Natural killer cell (primary cell): ENCODE results near the gene ZKSCAN3. TPM values are rescaled to one million over a fixed set of nuclear protein-coding genes. Genes with fewer than 3 reads are reported as not detected.

Experiments
- ATAC-seq, 3 donors: fragments of 150-1000 bp in 2 of 3; fragments of 200-7000 bp in 1 of 3; cut with Tn5 transposase; 1 replicate in 1 of 3; 2 replicates in 2 of 3; pipeline ENCODE4 v1.10.0; 2021; ENCODE audit warnings: mild to moderate bottlenecking in 2 of 3, moderate library complexity in 2 of 3
- DNase-seq, 2 donors: peaks; one replicate each; pipeline versions ENCODE4 v3.0.0 to v3.0.0-alpha.2; 2013 to 2021; ENCODE audit warnings: mixed read lengths in 1 of 2
- H3K27ac ChIP-seq: one replicate; pipeline ENCODE4 v1.5.1; 2013; ENCODE audit warnings: mild to moderate bottlenecking, low read length
- H3K27me3 ChIP-seq: one replicate; pipeline ENCODE4 v1.6.1; 2013; ENCODE audit warnings: low read length; ENCODE audit not compliant: control insufficient read depth, insufficient read depth
- H3K36me3 ChIP-seq: one replicate; pipeline ENCODE4 v1.6.1; 2013; ENCODE audit warnings: low read length; ENCODE audit not compliant: control insufficient read depth, insufficient read depth
- H3K4me1 ChIP-seq: one replicate; pipeline ENCODE4 v1.6.1; 2013; ENCODE audit warnings: low read length; ENCODE audit not compliant: control insufficient read depth, insufficient read depth
- H3K4me3 ChIP-seq: one replicate; pipeline ENCODE4 v1.5.1; 2013; ENCODE audit warnings: low read length
- H3K9me3 ChIP-seq: one replicate; pipeline ENCODE4 v1.6.1; 2013; ENCODE audit warnings: low read length; ENCODE audit not compliant: control insufficient read depth, insufficient read depth
- H3K27ac Mint-ChIP-seq, 2 donors: one replicate each; pipeline ENCODE4 v1.8.0; 2022; ENCODE audit warnings: mild to moderate bottlenecking in 2 of 2, mixed read lengths in 2 of 2, moderate library complexity in 1 of 2
- H3K27me3 Mint-ChIP-seq, 2 donors: one replicate each; pipeline ENCODE4 v1.8.0; 2022; ENCODE audit warnings: low read depth in 2 of 2, mixed read lengths in 2 of 2
- H3K36me3 Mint-ChIP-seq: one replicate; pipeline ENCODE4 v1.8.0; 2022; ENCODE audit warnings: mixed read lengths
- H3K4me1 Mint-ChIP-seq, 2 donors: one replicate each; pipeline ENCODE4 v1.8.0; 2022; ENCODE audit warnings: mixed read lengths in 2 of 2
- H3K4me3 Mint-ChIP-seq: one replicate; pipeline ENCODE4 v1.8.0; 2022; ENCODE audit warnings: mild to moderate bottlenecking, moderate library complexity, mixed read lengths
- H3K9me3 Mint-ChIP-seq, 2 donors: one replicate each; pipeline ENCODE4 v1.8.0; 2022; ENCODE audit warnings: mixed read lengths in 2 of 2
- WGBS: methylation state at CpG from one replicate; pipeline ENCODE4 v1.1.7; 2013; ENCODE audit warnings: missing lambda C conversion rate; ENCODE audit not compliant: insufficient coverage; 5-methylcytosine and 5-hydroxymethylcytosine counted together
- intact Hi-C: fragments of 100-400 bp; cut with micrococcal nuclease; formaldehyde crosslinking; loops from one replicate; pipeline ENCODE4 v1.14.2; 2022
- total RNA-seq, 4 donors: library from RNA; stranded (reverse); fragments of 120-200 nt in 1 of 4; gene quantifications; one replicate each; pipeline versions ENCODE4 v1.2.3 to v1.2.4, GENCODE V29; 2013 to 2022
- TF ChIP-seq, protein P1 (sequence below): fragments of 200-600 bp; IDR thresholded peaks from one replicate; pipeline ENCODE4 v1.8.0; 2022; ENCODE audit warnings: antibody characterized with exemption

The ZKSCAN3 gene
- total RNA-seq, 3 donors from 2014 or later (not counting 1 experiment from before 2014, with no cell fraction given), result 3.1 to 6.0 (median 4.7) TPM

DNA sequence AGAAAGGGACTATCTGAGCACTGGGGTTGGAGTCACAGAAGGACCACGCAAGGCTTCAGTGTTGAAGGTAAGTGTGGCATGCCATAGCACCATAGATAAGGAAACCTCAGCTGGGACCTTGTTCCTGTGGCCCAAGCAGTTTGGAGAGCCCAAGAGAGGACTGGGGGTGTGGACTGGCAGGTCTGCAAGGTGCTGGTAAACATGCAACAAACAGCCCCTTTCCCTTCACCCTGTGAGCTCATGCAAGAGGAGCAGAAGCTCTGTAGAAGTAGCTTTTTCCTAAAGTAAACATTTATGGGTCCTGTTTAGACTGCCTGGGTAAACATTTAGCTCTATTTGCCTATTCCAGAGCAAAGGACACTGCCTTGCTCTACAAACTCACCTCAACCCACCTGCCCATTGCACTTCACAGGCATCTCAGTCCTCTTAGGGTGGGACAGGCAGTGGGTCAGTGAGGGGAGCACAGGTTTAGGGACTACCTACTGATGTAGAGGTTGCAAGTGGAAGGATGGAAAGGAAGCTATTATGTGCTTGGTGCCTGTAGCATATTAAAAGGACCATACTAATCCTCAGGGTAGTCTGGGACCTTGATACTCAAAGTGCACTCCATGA lies 25.8 kb upstream of the ZKSCAN3 start:
- H3K27ac Mint-ChIP-seq, result no peak overlapping the region
- H3K9me3 Mint-ChIP-seq, result peaks cover 7 to 18% of the 10 kb centered on the region in 2 donors
- TF ChIP-seq, protein P1, sequence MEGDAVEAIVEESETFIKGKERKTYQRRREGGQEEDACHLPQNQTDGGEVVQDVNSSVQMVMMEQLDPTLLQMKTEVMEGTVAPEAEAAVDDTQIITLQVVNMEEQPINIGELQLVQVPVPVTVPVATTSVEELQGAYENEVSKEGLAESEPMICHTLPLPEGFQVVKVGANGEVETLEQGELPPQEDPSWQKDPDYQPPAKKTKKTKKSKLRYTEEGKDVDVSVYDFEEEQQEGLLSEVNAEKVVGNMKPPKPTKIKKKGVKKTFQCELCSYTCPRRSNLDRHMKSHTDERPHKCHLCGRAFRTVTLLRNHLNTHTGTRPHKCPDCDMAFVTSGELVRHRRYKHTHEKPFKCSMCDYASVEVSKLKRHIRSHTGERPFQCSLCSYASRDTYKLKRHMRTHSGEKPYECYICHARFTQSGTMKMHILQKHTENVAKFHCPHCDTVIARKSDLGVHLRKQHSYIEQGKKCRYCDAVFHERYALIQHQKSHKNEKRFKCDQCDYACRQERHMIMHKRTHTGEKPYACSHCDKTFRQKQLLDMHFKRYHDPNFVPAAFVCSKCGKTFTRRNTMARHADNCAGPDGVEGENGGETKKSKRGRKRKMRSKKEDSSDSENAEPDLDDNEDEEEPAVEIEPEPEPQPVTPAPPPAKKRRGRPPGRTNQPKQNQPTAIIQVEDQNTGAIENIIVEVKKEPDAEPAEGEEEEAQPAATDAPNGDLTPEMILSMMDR, result no peak
- peaks cover 26% of the 10 kb centered on the region for H3K36me3 Mint-ChIP-seq
- Histone ChIP-seq H3K4me3 (no peak overlapping the region), H3K27me3 (no peaks in the 10 kb centered on the region), H3K9me3 (peaks cover 26% of the 10 kb centered on the region), H3K36me3 (peaks cover 3% of the 10 kb centered on the region), H3K27ac (no peak overlapping the region), H3K4me1 (no peaks in the 10 kb centered on the region)
- WGBS, result 100% methylated on average over 1 of the region's 1 CpG
- ATAC-seq, result no peak
- peaks cover 9 to 24% of the 10 kb centered on the region in 2 donors for H3K27me3 Mint-ChIP-seq
- intact Hi-C loops, result no loop called here
- no peaks in the 10 kb centered on the region for H3K4me1 Mint-ChIP-seq
- H3K4me3 Mint-ChIP-seq, result no peak overlapping the region
- DNase-seq, result no peak

DNA sequence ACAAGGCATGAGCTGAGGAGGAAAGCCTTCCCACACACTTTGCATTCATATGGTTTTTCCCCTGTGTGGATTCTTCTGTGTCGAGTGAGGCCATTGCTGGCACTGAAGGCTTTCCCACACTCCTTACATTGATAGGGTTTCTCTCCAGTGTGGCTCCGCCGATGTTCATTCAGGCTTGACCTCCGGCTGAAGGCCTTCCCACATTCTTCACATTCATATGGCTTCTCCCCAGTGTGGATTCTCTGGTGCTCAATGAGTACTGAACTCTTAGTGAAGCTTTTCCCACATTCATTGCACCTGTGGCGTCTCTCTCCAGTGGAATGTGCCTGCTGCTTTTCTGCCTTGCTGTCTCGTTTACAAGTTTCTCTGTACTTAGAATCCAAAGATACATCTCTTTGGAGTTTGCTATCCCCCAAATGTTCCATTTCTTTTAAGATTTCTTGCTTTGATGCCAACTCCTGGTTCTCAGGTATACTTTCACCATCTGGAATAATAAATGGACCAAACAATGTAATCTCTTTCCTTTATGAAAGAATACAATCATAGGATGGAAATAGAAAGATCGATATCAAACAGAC lies 23.3 kb upstream of the ZKSCAN3 start:
- intact Hi-C loops, result no loop called here
- no peak for ATAC-seq
- H3K27ac ChIP-seq, result no peak overlapping the region
- TF ChIP-seq, protein P1, result no peak
- Mint-ChIP-seq H3K36me3 (peaks cover 26% of the 10 kb centered on the region), H3K9me3 (peaks cover 7 to 18% of the 10 kb centered on the region in 2 donors), H3K27me3 (peaks cover 9 to 17% of the 10 kb centered on the region in 2 donors), H3K27ac (no peak overlapping the region), H3K4me3 (no peak overlapping the region), H3K4me1 (no peaks in the 10 kb centered on the region)
- peaks cover 3% of the 10 kb centered on the region for H3K36me3 ChIP-seq
- H3K4me1 ChIP-seq, result no peaks in the 10 kb centered on the region
- no peak for DNase-seq
- no peaks in the 10 kb centered on the region for H3K27me3 ChIP-seq
- no peak overlapping the region for H3K4me3 ChIP-seq
- peaks cover 24% of the 10 kb centered on the region for H3K9me3 ChIP-seq
- WGBS, result 95% methylated on average over 7 of the region's 7 CpGs

DNA sequence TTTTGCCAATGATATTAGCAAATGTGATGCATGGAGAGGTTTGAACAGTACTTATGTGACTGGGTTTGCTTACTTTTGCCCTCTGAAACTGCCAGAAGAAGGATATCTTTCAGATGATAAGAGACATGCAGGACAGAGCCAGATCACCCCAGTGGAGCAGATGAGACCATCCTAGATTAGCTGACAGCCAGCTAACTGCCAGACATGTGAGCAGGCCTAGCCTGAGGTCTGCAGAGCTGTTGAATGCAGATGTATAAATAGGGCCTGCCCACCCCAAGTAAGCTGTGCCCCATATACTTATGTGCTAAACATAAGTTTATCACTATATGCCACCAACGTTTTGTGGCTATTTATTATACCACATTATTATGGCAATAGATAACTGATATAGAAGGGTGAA lies 19.7 kb upstream of the ZKSCAN3 start:
- peaks cover 7 to 18% of the 10 kb centered on the region in 2 donors for H3K9me3 Mint-ChIP-seq
- ATAC-seq (no peak), DNase-seq (no peak)
- peaks cover 0 to 14% of the 10 kb centered on the region in 2 donors for H3K4me1 Mint-ChIP-seq
- peaks cover 3% of the 10 kb centered on the region for H3K36me3 ChIP-seq
- intact Hi-C loops, result no loop called here
- H3K27ac Mint-ChIP-seq, result no peak overlapping the region
- H3K27ac ChIP-seq, result no peak overlapping the region
- no peak overlapping the region for H3K4me3 ChIP-seq
- peaks cover 3% of the 10 kb centered on the region for H3K4me1 ChIP-seq
- no peaks in the 10 kb centered on the region for H3K27me3 Mint-ChIP-seq
- H3K4me3 Mint-ChIP-seq, result no peak overlapping the region
- TF ChIP-seq, protein P1, result no peak
- no CpG with 5 or more reads among the region's 1 CpG for WGBS
- peaks cover 23% of the 10 kb centered on the region for H3K36me3 Mint-ChIP-seq
- peaks cover 24% of the 10 kb centered on the region for H3K9me3 ChIP-seq
- H3K27me3 ChIP-seq, result no peaks in the 10 kb centered on the region
